Measurements from ENCODE around the gene SLFN14. TPM values are rescaled to one million over a fixed set of nuclear protein-coding genes. Genes with fewer than 3 reads are reported as not detected.

SLFN14 gene
- not detected in 2 replicates for total RNA-seq

GRCh38 chr17:35560703-35561102 is at the start of gene SLFN14:
SLFN14 (minus strand) TSS chr17:35560819; CDS start chr17:35558062, 2,757 bp downstream.

GRCh38 chr17:35587074-35587961 is 26.7 kb upstream of the SLFN14 start, which contains the start of gene AP2B1:
AP2B1 (plus strand) TSS chr17:35587322; CDS start chr17:35594031, 6,709 bp downstream.

GRCh38 chr17:35578197-35578928 is 17.7 kb upstream of the SLFN14 start, which contains the start of gene PEX12:
PEX12 (minus strand) TSS chr17:35578571; CDS start chr17:35578021, 550 bp downstream.

GRCh38 chr17:35537601-35538141 is 22.9 kb downstream of the SLFN14 start, which contains the start of gene SLFN12L:
SLFN12L (minus strand) TSS chr17:35537678; CDS start chr17:35522364, 15,314 bp downstream.

Other genes starting within 250 kb of the SLFN14 start
- 49.6 and 50.1 TPM in 2 replicates for gene SLFN11, start 187.2 kb downstream of the SLFN14 start, total RNA-seq
- gene SLFN12, start 128.3 kb downstream of the SLFN14 start, total RNA-seq: 23.8 and 33.0 TPM in 2 replicates
- gene SLFN13, start 112.1 kb downstream of the SLFN14 start, total RNA-seq: 1.5 and 2.2 TPM in 2 replicates
- gene SLFN12L, start 23.1 kb downstream of the SLFN14 start, total RNA-seq: not detected in 2 replicates
- 4.3 and 7.5 TPM in 2 replicates for gene PEX12, start 17.8 kb upstream of the SLFN14 start, total RNA-seq
- gene AP2B1, start 26.5 kb upstream of the SLFN14 start, total RNA-seq: 50.4 and 62.0 TPM in 2 replicates
- gene RASL10B, start 170.8 kb upstream of the SLFN14 start, total RNA-seq: 1.4 and 4.2 TPM in 2 replicates
- gene GAS2L2, start 192.4 kb upstream of the SLFN14 start, total RNA-seq: 0.18 and 0.32 TPM in 2 replicates
- gene C17orf50, start 200.1 kb upstream of the SLFN14 start, total RNA-seq: not detected in 2 replicates
- 0.32 TPM in 1 of 2 replicates, not detected in the other for gene MMP28, start 234.8 kb upstream of the SLFN14 start, total RNA-seq
- gene TAF15, start 248.7 kb upstream of the SLFN14 start, total RNA-seq: 17.3 and 36.5 TPM in 2 replicates

Measured in cardiac atrium fibroblast (primary cell).